Panc1 (cell line): ENCODE data around the gene SDS.

Source experiments
- POLR2AphosphoS5 ChIP-seq: IDR thresholded peaks from 2 replicates; pipeline ENCODE4 v1.6.1; 2012; ENCODE audit warnings: mild to moderate bottlenecking, low read depth, low read length, moderate library complexity
- REST ChIP-seq, 2 experiments: IDR thresholded peaks; 2 replicates each; pipeline ENCODE4 v1.6.1; 2011 to 2012; ENCODE audit warnings: low read depth in 2 of 2, control low read depth in 1 of 2, low read length in 1 of 2, mild to moderate bottlenecking in 1 of 2, moderate library complexity in 1 of 2; ENCODE audit not compliant: insufficient read depth in 1 of 2
- SIN3A ChIP-seq: IDR thresholded peaks from 2 replicates; pipeline ENCODE4 v1.6.1; 2012; ENCODE audit warnings: low read depth, mild to moderate bottlenecking, low read length, moderate library complexity, borderline replicate concordance; ENCODE audit not compliant: insufficient read depth
- TF ChIP-seq, protein P1 (sequence below): fragments of 450-650 bp; IDR thresholded peaks from 2 replicates; pipeline ENCODE4 v1.5.1; 2017; ENCODE audit warnings: mild to moderate bottlenecking

DNA sequence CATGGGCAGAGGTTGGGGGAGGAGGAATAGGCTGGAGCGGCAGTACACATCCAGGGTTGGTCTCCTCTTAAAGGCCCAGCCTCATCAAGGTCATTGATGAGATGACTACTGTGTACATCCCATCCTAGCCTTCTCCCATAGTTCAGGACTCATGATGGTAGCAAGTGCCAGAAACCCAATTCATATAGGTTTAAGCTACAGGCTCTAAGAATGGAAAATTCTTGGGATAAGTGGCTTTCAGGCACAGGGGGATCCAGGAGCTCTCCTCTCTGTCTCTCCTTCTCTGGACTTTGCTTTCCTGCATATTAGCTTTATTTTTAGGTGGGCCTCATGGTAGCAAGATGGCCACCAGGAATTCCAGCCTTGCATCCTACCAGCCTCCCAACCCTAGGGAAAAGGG lies 24.8 kb upstream of the SDS start:
- TF ChIP-seq, protein P1, sequence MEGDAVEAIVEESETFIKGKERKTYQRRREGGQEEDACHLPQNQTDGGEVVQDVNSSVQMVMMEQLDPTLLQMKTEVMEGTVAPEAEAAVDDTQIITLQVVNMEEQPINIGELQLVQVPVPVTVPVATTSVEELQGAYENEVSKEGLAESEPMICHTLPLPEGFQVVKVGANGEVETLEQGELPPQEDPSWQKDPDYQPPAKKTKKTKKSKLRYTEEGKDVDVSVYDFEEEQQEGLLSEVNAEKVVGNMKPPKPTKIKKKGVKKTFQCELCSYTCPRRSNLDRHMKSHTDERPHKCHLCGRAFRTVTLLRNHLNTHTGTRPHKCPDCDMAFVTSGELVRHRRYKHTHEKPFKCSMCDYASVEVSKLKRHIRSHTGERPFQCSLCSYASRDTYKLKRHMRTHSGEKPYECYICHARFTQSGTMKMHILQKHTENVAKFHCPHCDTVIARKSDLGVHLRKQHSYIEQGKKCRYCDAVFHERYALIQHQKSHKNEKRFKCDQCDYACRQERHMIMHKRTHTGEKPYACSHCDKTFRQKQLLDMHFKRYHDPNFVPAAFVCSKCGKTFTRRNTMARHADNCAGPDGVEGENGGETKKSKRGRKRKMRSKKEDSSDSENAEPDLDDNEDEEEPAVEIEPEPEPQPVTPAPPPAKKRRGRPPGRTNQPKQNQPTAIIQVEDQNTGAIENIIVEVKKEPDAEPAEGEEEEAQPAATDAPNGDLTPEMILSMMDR, result no peak
- TF ChIP-seq POLR2AphosphoS5 (no peak), REST (IDR thresholded peaks at IDR 0.05; ENCODE audit: insufficient read depth in 1 of 2, low read depth in 2 of 2, low read length in 1 of 2) (no peak), SIN3A (no peak)
